Gastrocnemius medialis (tissue), 4 donors: Measurements from ENCODE around the gene HIVEP3.

Experiments used
- CTCF ChIP-seq, 5 experiments: fragments of 450-650 bp in 3 of 5; fragments of 200-600 bp in 2 of 5; sonication (generic) in 2 of 5; IDR thresholded peaks in 4 of 5; conservative IDR thresholded peaks in 1 of 5; 1 replicate in 4 of 5; 2 replicates in 1 of 5; pipeline ENCODE4 v1.5.1; 2016 to 2019; ENCODE audit warnings: antibody characterized with exemption in 5 of 5, mild to moderate bottlenecking in 3 of 5, moderate library complexity in 3 of 5
- POLR2A ChIP-seq, 2 donors: fragments of 450-650 bp; IDR thresholded peaks; one replicate each; pipeline ENCODE4 v1.6.1; 2017; ENCODE audit warnings: antibody characterized with exemption in 2 of 2, mild to moderate bottlenecking in 2 of 2, moderate library complexity in 2 of 2

DNA sequence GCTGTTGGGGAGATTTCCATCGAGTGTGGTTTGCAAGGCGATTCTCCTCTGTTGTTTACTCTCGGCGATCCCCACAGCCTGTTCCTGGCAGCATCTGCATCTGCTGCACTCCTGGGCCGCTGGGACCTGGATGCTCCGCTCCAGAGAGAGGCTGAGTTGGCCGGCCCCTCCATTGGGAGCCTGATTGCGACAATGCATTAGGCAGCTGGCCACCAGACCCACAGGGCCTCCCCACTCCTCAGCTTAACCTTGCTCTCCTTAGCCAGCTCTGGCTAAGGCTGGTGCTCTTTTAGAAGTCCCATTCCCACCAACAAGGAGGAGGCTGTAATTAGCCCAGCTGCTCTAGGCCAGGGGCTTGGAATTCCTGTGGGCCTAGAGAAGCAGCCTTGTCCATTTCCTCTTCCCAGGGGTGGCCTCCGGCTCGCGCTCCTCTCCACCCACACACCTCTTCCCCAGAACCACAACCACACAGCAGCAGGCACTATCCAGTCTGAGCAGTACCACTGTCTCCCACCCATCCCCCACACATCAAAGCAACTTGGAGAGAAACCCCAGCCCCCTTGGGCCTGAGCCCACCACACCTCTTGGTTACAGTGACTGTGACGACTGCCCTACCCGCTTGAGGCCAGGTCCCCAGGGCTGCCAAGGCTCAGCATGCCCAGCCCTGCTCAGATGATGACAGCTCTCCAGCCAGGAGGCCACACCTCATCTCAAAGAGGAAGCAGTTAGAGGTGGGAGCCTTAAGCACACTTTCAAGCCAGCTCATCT, 240.4 kb downstream of the HIVEP3 start:
- no peak for TF ChIP-seq CTCF (IDR thresholded peaks at IDR 0.05 in 4 of 5, conservative IDR thresholded peaks at IDR 0.05 in 1 of 5)
- no peak for TF ChIP-seq POLR2A (IDR thresholded peaks at IDR 0.05)
